HEK293 (cell line): Measurements from ENCODE around the gene RAB17.
A peak's percentile ranks its signal among the peaks of the same experiment; 100 is the strongest.

Source experiments
- ZFHX2 ChIP-seq: fragments of 450-650 bp; formaldehyde crosslinking; conservative IDR thresholded peaks from 2 replicates; pipeline ENCODE4 v1.5.1; 2016; ENCODE audit warnings: missing biosample characterization, missing genetic modification characterization
- TF ChIP-seq, protein P1 (sequence below): fragments of 450-650 bp; formaldehyde crosslinking; IDR thresholded peaks from 2 replicates; pipeline ENCODE4 v1.5.1; 2016; ENCODE audit warnings: missing biosample characterization, missing genetic modification characterization

DNA sequence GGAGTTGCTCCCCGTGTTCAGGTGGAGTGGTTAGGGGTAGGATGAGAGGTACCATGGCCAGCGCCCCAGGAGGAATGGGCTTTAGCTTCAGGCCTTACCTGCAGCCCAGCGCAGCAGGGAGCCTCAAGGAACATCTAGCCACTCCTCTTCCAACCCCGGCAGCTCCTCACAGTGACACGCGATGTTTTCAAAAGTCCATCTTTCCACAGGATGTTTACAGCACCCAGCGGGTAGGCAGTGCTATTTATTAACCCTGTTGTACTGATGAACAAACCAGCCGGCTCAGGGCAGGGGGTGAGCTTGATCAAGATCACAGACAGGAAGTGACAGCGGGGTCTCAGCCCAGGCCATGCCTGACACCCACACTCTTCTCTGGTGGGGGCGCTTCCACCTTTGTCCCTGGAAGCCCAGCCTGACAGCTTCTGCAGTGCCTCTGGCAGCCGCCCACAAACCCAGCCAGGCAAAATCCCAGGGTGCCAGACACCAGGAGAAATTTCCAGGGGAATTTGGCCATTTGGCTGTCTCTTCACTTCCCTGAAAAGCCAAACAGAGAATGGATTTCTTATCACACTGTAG, 42.6 kb downstream of the RAB17 start:
- TF ChIP-seq, protein P1, sequence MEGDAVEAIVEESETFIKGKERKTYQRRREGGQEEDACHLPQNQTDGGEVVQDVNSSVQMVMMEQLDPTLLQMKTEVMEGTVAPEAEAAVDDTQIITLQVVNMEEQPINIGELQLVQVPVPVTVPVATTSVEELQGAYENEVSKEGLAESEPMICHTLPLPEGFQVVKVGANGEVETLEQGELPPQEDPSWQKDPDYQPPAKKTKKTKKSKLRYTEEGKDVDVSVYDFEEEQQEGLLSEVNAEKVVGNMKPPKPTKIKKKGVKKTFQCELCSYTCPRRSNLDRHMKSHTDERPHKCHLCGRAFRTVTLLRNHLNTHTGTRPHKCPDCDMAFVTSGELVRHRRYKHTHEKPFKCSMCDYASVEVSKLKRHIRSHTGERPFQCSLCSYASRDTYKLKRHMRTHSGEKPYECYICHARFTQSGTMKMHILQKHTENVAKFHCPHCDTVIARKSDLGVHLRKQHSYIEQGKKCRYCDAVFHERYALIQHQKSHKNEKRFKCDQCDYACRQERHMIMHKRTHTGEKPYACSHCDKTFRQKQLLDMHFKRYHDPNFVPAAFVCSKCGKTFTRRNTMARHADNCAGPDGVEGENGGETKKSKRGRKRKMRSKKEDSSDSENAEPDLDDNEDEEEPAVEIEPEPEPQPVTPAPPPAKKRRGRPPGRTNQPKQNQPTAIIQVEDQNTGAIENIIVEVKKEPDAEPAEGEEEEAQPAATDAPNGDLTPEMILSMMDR (tag by site-specific recombination), result no peak
- TF ChIP-seq ZFHX2 (tag by site-specific recombination), result peak; percentile 13; the same call in 1 of the 2 replicates
